ENCODE data around the gene ADARB1. TPM values are rescaled to one million over a fixed set of nuclear protein-coding genes. Genes with fewer than 3 reads are reported as not detected.

ADARB1 gene
- total and polyA plus RNA-seq, 2 of the 4 experiments (the other 2 are of a cell fraction) = 39.8 to 47.3 TPM

- H2AK5ac ChIP-seq (ENCODE audit: low read depth, low read length) = no peak overlapping the region
- no peak overlapping the region for H3K27ac ChIP-seq (ENCODE audit: insufficient read depth, low read length)
- no peak overlapping the region for H3K14ac ChIP-seq (replicated peaks; ENCODE audit: low read depth, low read length)
- H3K27me3 ChIP-seq (ENCODE audit: control insufficient read depth, insufficient read depth, low read length) = peaks cover 20% of the 10 kb centered on the region
- ChIA-PET CTCF (no interaction called here), POLR2A (ENCODE audit: unreplicated experiment) (no interaction called here)
- H4K91ac ChIP-seq (ENCODE audit: insufficient read depth, low read depth, low read length) = no peak overlapping the region
- no peak for DNase-seq
- no peak for TF ChIP-seq CHD1 (IDR thresholded peaks at IDR 0.05; ENCODE audit: low read depth, low read length)
- no peak for TF ChIP-seq CTCF (conservative IDR thresholded peaks at IDR 0.05; ENCODE audit: low read depth, low read length)
- no peak for TF ChIP-seq USF2 (IDR thresholded peaks at IDR 0.05; ENCODE audit: low read depth, low read length)
- TF ChIP-seq FOS (IDR thresholded peaks at IDR 0.05; ENCODE audit: low read depth, low read length) = no peak
- TF ChIP-seq CEBPB (IDR thresholded peaks at IDR 0.05; ENCODE audit: low read depth, low read length) = no peak
- TF ChIP-seq BHLHE40 (IDR thresholded peaks at IDR 0.05; ENCODE audit: low read depth, low read length) = no peak
- no peak for TF ChIP-seq RAD21 (IDR thresholded peaks at IDR 0.05; ENCODE audit: low read length)
- TF ChIP-seq NFE2L2 (IDR thresholded peaks at IDR 0.05; ENCODE audit: low read depth, low read length) = no peak
- TF ChIP-seq MAFK (IDR thresholded peaks at IDR 0.05; ENCODE audit: low read depth, low read length) = no peak
- TF ChIP-seq MXI1 (IDR thresholded peaks at IDR 0.05; ENCODE audit: borderline replicate concordance, low read depth, low read length) = no peak
- TF ChIP-seq SMC3 (IDR thresholded peaks at IDR 0.05; ENCODE audit: low read depth, low read length) = no peak
- TF ChIP-seq RCOR1 (IDR thresholded peaks at IDR 0.05; ENCODE audit: insufficient replicate concordance, low read length) = no peak
- TF ChIP-seq ELK1 (IDR thresholded peaks at IDR 0.05; ENCODE audit: borderline replicate concordance, low read depth, low read length) = no peak
- TF ChIP-seq MAZ (IDR thresholded peaks at IDR 0.05; ENCODE audit: borderline replicate concordance, low read depth, low read length) = no peak
- no peak for TF ChIP-seq RFX5 (IDR thresholded peaks at IDR 0.05; ENCODE audit: low read depth, low read length)
- TF ChIP-seq POLR2A (IDR thresholded peaks at IDR 0.05; ENCODE audit: low read depth, low read length) = no peak
- H3K18ac ChIP-seq (ENCODE audit: low read depth, low read length) = no peak overlapping the region
- no peaks in the 10 kb centered on the region for H3K9me1 ChIP-seq (ENCODE audit: insufficient read depth, low read length)
- no peak overlapping the region for H3K9ac ChIP-seq (ENCODE audit: low read depth, low read length)
- H2BK120ac ChIP-seq (ENCODE audit: low read depth, low read length) = no peak overlapping the region
- H3K4ac ChIP-seq (ENCODE audit: low read depth, low read length) = no peak overlapping the region
- no peak overlapping the region for H4K5ac ChIP-seq (ENCODE audit: low read depth, low read length)
- WGBS, 2 experiments (ENCODE audit: extremely low coverage in 2 of 2, insufficient read length in 1 of 2) = 75% methylated on average over 7 of the region's 8 CpGs; no CpG with 5 or more reads in 1 of the 2 experiments
- no peak overlapping the region for H3K4me3 ChIP-seq (ENCODE audit: insufficient read depth, low read depth, low read length)
- no peak overlapping the region for H4K8ac ChIP-seq (ENCODE audit: low read depth in 2 of 2, low read length in 2 of 2)
- dilution Hi-C loops (cut with HindIII; ENCODE audit: low sequenced_read_pairs, unreplicated experiment) = no loop called here
- H2AFZ ChIP-seq (replicated peaks; ENCODE audit: low read length, poor library complexity) = no peak overlapping the region
- no peaks in the 10 kb centered on the region for H4K20me1 ChIP-seq (ENCODE audit: insufficient read depth, low read length)
- BruUV-seq (replicated peaks) = no TSS peak
- H3K23ac ChIP-seq (ENCODE audit: low read depth, low read length) = no peak overlapping the region
- intact Hi-C loops (cut with micrococcal nuclease) = no loop called here
- no peak overlapping the region for H3K4me2 ChIP-seq (ENCODE audit: low read depth, low read length)
- H3K9me3 ChIP-seq (ENCODE audit: control insufficient read depth, insufficient read depth, low read length) = peaks cover 19% of the 10 kb centered on the region
- in situ Hi-C loops (cut with MboI; ENCODE audit: low sequenced_read_pairs) = no loop called here
- H2BK20ac ChIP-seq (ENCODE audit: low read depth, low read length) = no peak overlapping the region
- ATAC-seq (ENCODE audit: low read depth) = no peak
- peaks cover 2% of the 10 kb centered on the region; the same call in 1 of the 2 replicates for H3K4me1 ChIP-seq (ENCODE audit: control insufficient read depth, insufficient read depth, low read length)
- no peak overlapping the region for H2BK15ac ChIP-seq (ENCODE audit: low read depth, low read length)
- H3K56ac ChIP-seq (ENCODE audit: extremely low read depth, insufficient read depth, low read length) = no peak overlapping the region
- H2AK9ac ChIP-seq (replicated peaks; ENCODE audit: low read depth, low read length, poor library complexity) = no peak overlapping the region
- no peaks in the 10 kb centered on the region for H3K79me1 ChIP-seq (ENCODE audit: low read depth in 1 of 2, low read length in 2 of 2)
- H3K36me3 ChIP-seq (ENCODE audit: control insufficient read depth, insufficient read depth, low read length) = no peaks in the 10 kb centered on the region
- H2BK5ac ChIP-seq (ENCODE audit: low read depth, low read length, poor library complexity, severe bottlenecking) = no peak overlapping the region
Measured at GRCh38 chr21:45244799-45245340, 170.5 kb downstream of the ADARB1 start.

Data from IMR-90 (cell line).